NB4 (cell line): ENCODE results near the gene C10orf88.
"Not testable (repeated sequence)": the region's sequence is repeated elsewhere in the genome, so short reads cannot be mapped to it uniquely, and the experiment has no call there.

Experiments
- DNase-seq: peaks from one replicate; pipeline ENCODE4 v3.0.0; 2010; ENCODE audit warnings: low read depth
- H3K4me3 ChIP-seq: one replicate; pipeline ENCODE4 v1.5.1; 2011; ENCODE audit warnings: mild to moderate bottlenecking, low read depth, low read length, moderate library complexity
- MYC ChIP-seq: IDR thresholded peaks from 2 replicates; pipeline ENCODE4 v1.6.1; 2011; ENCODE audit warnings: low read depth, low read length
- POLR2A ChIP-seq: IDR thresholded peaks from 2 replicates; pipeline ENCODE4 v1.6.1; 2011; ENCODE audit warnings: mild to moderate bottlenecking; ENCODE audit not compliant: insufficient read length; ENCODE audit errors: extremely low read depth
- TF ChIP-seq, protein P1 (sequence below): IDR thresholded peaks from one replicate; pipeline ENCODE4 v1.5.1; 2012; ENCODE audit warnings: low read depth, low read length
- TF ChIP-seq, protein P2 (sequence below): IDR thresholded peaks from 2 replicates; pipeline ENCODE4 v1.6.1; 2011; ENCODE audit warnings: low read depth, low read length

C10orf88 gene

DNA sequence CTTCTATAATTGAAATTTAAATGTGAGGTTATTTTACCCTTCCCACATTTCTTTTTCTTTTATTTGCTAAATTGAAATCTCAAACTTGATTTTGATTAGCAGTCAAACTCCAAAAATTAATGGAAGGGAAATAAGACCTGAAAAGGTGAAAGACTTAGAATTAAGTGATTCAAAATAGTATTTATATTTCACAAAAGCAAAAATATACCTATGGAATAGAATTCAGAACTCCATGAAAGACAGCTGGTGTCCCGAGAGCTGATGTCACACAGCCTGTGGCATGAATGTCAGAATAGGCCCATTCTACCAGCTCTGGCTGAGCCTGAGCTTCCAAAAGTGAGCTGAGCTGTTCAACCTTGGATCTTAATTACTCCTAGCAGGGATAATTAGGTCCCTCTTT lies 43.7 kb downstream of the C10orf88 start, which contains the start of gene FAM24A:
TSS of gene FAM24A (plus strand) at position 301 of the 400 bp plus-strand sequence. CDS start 1,025 bp downstream, outside the sequence.
- no peak within 1 kb of the TSS for H3K4me3 ChIP-seq
- TF ChIP-seq, protein P1, sequence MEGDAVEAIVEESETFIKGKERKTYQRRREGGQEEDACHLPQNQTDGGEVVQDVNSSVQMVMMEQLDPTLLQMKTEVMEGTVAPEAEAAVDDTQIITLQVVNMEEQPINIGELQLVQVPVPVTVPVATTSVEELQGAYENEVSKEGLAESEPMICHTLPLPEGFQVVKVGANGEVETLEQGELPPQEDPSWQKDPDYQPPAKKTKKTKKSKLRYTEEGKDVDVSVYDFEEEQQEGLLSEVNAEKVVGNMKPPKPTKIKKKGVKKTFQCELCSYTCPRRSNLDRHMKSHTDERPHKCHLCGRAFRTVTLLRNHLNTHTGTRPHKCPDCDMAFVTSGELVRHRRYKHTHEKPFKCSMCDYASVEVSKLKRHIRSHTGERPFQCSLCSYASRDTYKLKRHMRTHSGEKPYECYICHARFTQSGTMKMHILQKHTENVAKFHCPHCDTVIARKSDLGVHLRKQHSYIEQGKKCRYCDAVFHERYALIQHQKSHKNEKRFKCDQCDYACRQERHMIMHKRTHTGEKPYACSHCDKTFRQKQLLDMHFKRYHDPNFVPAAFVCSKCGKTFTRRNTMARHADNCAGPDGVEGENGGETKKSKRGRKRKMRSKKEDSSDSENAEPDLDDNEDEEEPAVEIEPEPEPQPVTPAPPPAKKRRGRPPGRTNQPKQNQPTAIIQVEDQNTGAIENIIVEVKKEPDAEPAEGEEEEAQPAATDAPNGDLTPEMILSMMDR: no peak
- TF ChIP-seq, protein P2, sequence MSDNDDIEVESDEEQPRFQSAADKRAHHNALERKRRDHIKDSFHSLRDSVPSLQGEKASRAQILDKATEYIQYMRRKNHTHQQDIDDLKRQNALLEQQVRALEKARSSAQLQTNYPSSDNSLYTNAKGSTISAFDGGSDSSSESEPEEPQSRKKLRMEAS: no peak
- TF ChIP-seq MYC: no peak
- DNase-seq: no peak

DNA sequence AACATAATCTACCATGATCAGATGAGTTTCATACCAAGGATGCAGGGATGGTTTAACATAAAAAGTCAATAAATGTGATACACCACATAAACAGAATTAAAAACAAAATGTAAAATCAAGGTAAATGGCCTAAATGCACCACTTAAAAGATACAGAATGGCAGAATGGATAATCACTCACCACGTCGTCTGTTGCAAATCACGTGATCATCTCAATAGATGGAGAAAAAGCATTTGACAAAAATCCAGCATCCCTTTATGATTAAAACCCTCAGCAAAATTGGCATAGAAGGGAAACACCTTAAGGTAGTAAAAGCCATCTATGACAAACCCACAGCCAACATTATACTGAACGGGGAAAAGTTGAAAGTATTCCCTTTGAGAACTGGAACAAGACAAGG lies 50.2 kb downstream of the C10orf88 start:
- DNase-seq, H3K4me3 ChIP-seq: not testable (repeated sequence)

DNA sequence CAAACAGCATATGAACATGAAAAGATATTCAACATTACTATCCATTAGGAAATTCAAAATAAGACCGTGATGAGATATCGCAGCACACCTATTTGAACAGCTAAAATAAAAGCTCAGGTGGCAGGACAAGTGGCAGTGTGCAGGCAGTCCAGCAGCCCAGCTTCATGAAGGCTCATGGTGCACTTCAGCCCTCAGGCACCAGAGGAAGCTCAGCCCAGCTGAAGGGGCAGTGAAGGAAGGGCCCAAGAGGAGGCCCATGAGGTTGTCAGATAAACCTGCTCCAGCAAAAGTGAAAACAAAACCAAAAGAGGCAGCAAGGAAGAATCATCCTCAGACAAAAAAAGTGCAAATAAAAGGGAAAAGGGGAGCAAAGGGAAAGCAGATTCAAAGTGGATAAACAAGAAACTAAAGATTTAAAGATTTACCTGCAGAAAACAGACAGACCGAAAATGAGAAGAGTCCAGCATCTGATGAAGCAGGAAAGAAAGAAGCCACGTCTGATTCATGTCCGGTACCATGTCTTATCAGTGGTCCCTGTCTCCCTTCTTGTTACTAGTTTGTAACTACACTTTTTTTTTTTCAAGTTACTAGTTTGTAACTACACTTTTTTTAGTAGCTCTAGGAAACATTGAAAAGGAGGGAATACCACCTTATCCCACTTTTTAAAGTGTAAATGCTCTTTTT lies 59.6 kb downstream of the C10orf88 start:
- H3K4me3 ChIP-seq: no peak overlapping the region
- TF ChIP-seq POLR2A (no peak), MYC (no peak)
- TF ChIP-seq, protein P1: no peak
- TF ChIP-seq, protein P2: no peak
- no peak for DNase-seq

DNA sequence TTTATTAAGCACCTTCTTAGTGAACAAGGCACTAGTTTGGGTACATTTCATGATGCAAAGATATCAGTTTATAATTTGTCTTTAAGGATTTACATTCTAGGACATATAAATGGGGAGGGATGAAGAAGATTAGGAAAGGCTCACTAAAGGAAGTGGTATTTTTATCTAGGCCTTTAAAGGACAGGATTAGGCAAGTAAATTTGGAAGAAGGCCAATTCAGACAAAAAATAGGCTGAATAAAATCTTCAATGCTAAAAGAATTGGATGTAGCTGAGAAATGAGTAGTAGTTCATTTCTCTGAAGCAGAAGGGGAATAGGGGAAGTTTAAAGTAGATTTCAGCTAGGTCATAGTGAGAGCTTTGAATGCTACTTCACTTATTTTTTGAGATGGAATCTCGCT lies 69.9 kb downstream of the C10orf88 start:
- no peak for DNase-seq
- TF ChIP-seq, protein P1: no peak
- TF ChIP-seq, protein P2: no peak
- TF ChIP-seq POLR2A (no peak), MYC (no peak)
- H3K4me3 ChIP-seq: no peak overlapping the region

DNA sequence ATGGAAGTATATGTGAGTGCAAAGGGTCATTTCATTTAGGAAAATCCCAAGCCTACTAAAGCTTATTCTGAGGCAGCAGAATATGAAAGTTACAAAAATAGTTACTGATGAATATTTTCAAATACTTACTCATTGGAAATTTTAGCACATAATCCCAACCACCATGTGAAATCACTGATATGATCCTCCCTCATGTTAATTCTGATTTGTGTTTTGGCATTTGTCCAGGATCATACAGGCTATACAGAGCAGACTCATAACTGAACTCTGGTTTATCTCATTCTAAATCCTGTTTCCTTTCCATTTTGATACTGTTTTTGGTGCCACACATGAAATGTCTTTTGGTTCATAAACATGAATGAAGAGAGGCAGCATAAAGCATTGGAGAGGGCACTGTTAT lies 71.3 kb downstream of the C10orf88 start:
- TF ChIP-seq, protein P1: no peak
- TF ChIP-seq POLR2A (no peak), MYC (no peak)
- TF ChIP-seq, protein P2: no peak
- no peak overlapping the region for H3K4me3 ChIP-seq
- no peak for DNase-seq
